GM23338 (cell line): ENCODE data around the gene LSM3. TPM values are rescaled to one million over a fixed set of nuclear protein-coding genes. Genes with fewer than 3 reads are reported as not detected.

Experiments
- ATAC-seq: fragments of 200-7000 bp; cut with Tn5 transposase; 3 replicates; pipeline ENCODE4 v1.9.1; 2020
- DNase-seq: peaks from one replicate; pipeline ENCODE4 v3.0.0-alpha.2; 2015; ENCODE audit warnings: low spot score
- H2AFZ ChIP-seq: fragments of 200-600 bp; sonication (generic); 2 replicates; pipeline ENCODE4 v1.8.0; 2016; ENCODE audit warnings: antibody characterized with exemption, mild to moderate bottlenecking, moderate library complexity
- H3F3A ChIP-seq: fragments of 200-600 bp; sonication (generic); replicated peaks from 2 replicates; pipeline ENCODE4 v1.8.0; 2017; ENCODE audit warnings: antibody characterized with exemption, mixed run types, low read depth
- H3K27ac ChIP-seq: fragments of 200-600 bp; sonication (generic); 2 replicates; pipeline ENCODE4 v1.6.1; 2016; ENCODE audit warnings: low read depth
- H3K27me3 ChIP-seq: fragments of 200-600 bp; sonication (generic); 2 replicates; pipeline ENCODE4 v1.8.0; 2016; ENCODE audit warnings: mild to moderate bottlenecking, mixed run types, moderate library complexity; ENCODE audit not compliant: insufficient read depth
- H3K36me3 ChIP-seq: fragments of 200-600 bp; sonication (generic); 2 replicates; pipeline ENCODE4 v1.8.0; 2016; ENCODE audit warnings: mild to moderate bottlenecking; ENCODE audit not compliant: insufficient read depth
- H3K4me1 ChIP-seq: fragments of 200-600 bp; sonication (generic); 2 replicates; pipeline ENCODE4 v1.8.0; 2016; ENCODE audit warnings: mild to moderate bottlenecking, moderate library complexity; ENCODE audit not compliant: insufficient read depth
- H3K4me2 ChIP-seq: fragments of 200-600 bp; sonication (generic); 2 replicates; pipeline ENCODE4 v1.7.1; 2017; ENCODE audit warnings: mixed run types
- H3K4me3 ChIP-seq: fragments of 200-600 bp; sonication (generic); 2 replicates; pipeline ENCODE4 v1.6.1; 2016; ENCODE audit warnings: mixed run types
- H3K79me2 ChIP-seq: fragments of 200-600 bp; sonication (generic); replicated peaks from 2 replicates; pipeline ENCODE4 v1.8.0; 2017; ENCODE audit warnings: mild to moderate bottlenecking; ENCODE audit not compliant: insufficient read depth
- H3K9me2 ChIP-seq: fragments of 200-600 bp; sonication (generic); 2 replicates; pipeline ENCODE4 v1.8.0; 2017; ENCODE audit not compliant: insufficient read depth
- H4K20me1 ChIP-seq: fragments of 200-600 bp; sonication (generic); replicated peaks from 2 replicates; pipeline ENCODE4 v1.8.0; 2017; ENCODE audit warnings: mild to moderate bottlenecking; ENCODE audit not compliant: insufficient read depth
- H3K27ac Mint-ChIP-seq: 2 replicates; pipeline ENCODE4 v1.8.0; 2020; ENCODE audit warnings: inconsistent platforms, mild to moderate bottlenecking, moderate library complexity, mixed read lengths
- H3K27me3 Mint-ChIP-seq: 3 replicates; pipeline ENCODE4 v1.8.0; 2022; ENCODE audit warnings: low read depth, mild to moderate bottlenecking, moderate library complexity, mixed read lengths, inconsistent platforms; ENCODE audit not compliant: insufficient read depth, poor library complexity
- H3K36me3 Mint-ChIP-seq: 3 replicates; pipeline ENCODE4 v1.8.0; 2021; ENCODE audit warnings: low read depth, mild to moderate bottlenecking, inconsistent platforms, moderate library complexity, mixed read lengths
- H3K4me1 Mint-ChIP-seq: 3 replicates; pipeline ENCODE4 v1.8.0; 2020; ENCODE audit warnings: mild to moderate bottlenecking, inconsistent platforms, mixed read lengths
- H3K4me3 Mint-ChIP-seq: 3 replicates; pipeline ENCODE4 v1.8.0; 2021; ENCODE audit warnings: moderate library complexity, mild to moderate bottlenecking, inconsistent platforms, mixed read lengths
- H3K9me3 Mint-ChIP-seq: 3 replicates; pipeline ENCODE4 v1.8.0; 2020; ENCODE audit warnings: moderate library complexity, mild to moderate bottlenecking, inconsistent platforms, mixed read lengths
- CREB1 ChIP-seq: fragments of 250-450 bp; sonication (Bioruptor Pico); IDR thresholded peaks from 2 replicates; pipeline ENCODE4 v1.5.0; 2020; ENCODE audit warnings: low read depth, mild to moderate bottlenecking, moderate library complexity
- CTCF ChIP-seq, 2 experiments: fragments of 200-600 bp in 1 of 2; sonication (generic) in 1 of 2; conservative IDR thresholded peaks; 2 replicates each; pipeline versions ENCODE4 v1.5.1 to v1.6.1; 2016 to 2017; ENCODE audit warnings: antibody characterized with exemption in 2 of 2, low read depth in 2 of 2, mild to moderate bottlenecking in 2 of 2, moderate library complexity in 1 of 2
- ETS1 ChIP-seq: IDR thresholded peaks from 2 replicates; pipeline ENCODE4 v1.6.1; 2016; ENCODE audit warnings: antibody characterized with exemption
- EZH2 ChIP-seq: fragments of 200-600 bp; sonication (generic); IDR thresholded peaks from one replicate; pipeline ENCODE4 v1.8.0; 2017; ENCODE audit warnings: antibody characterized with exemption, mild to moderate bottlenecking, low read depth; ENCODE audit not compliant: unreplicated experiment
- EZH2phosphoT487 ChIP-seq: fragments of 200-600 bp; sonication (generic); IDR thresholded peaks from one replicate; pipeline ENCODE4 v1.8.1; 2018; ENCODE audit warnings: antibody characterized with exemption; ENCODE audit not compliant: unreplicated experiment
- JUNB ChIP-seq: IDR thresholded peaks from one replicate; pipeline ENCODE4 v1.6.1; 2016; ENCODE audit warnings: antibody characterized with exemption; ENCODE audit not compliant: unreplicated experiment
- NANOG ChIP-seq: IDR thresholded peaks from 2 replicates; pipeline ENCODE4 v1.6.1; 2016; ENCODE audit warnings: antibody characterized with exemption, borderline replicate concordance
- POLR2AphosphoS5 ChIP-seq: IDR thresholded peaks from 2 replicates; pipeline ENCODE4 v1.6.1; 2016; ENCODE audit warnings: antibody characterized with exemption, low read depth
- REST ChIP-seq: IDR thresholded peaks from one replicate; pipeline ENCODE4 v1.6.1; 2018; ENCODE audit warnings: antibody characterized with exemption; ENCODE audit not compliant: unreplicated experiment
- ZNF114 ChIP-seq: fragments of 250-450 bp; sonication (Bioruptor Pico); IDR thresholded peaks from 2 replicates; pipeline ENCODE4 v1.5.0; 2020; ENCODE audit warnings: mild to moderate bottlenecking, moderate library complexity
- ZNF331 ChIP-seq: fragments of 250-450 bp; sonication (Bioruptor Pico); IDR thresholded peaks from 2 replicates; pipeline ENCODE4 v1.5.0; 2020; ENCODE audit warnings: low read depth, mild to moderate bottlenecking, moderate library complexity
- ZNF462 ChIP-seq: fragments of 250-450 bp; sonication (Bioruptor Pico); IDR thresholded peaks from 2 replicates; pipeline ENCODE4 v1.5.0; 2020; ENCODE audit warnings: mild to moderate bottlenecking, moderate library complexity
- polyA plus RNA-seq: library from polyadenylated mRNA; unstranded; fragments of >200 nt; fragmentation: Nextera tagmentation; extraction: Ambion mirVana; gene quantifications from 2 replicates; pipeline ENCODE4 v1.2.1, GENCODE V29; 2016
- total RNA-seq: library from RNA; depleted of rRNA; stranded (reverse); fragments of >200 nt; shearing (Covaris generic); gene quantifications from 2 replicates; pipeline ENCODE4 v1.2.3, GENCODE V29; 2014

The LSM3 gene
- total and polyA plus RNA-seq, 2 experiments from 2014 or later = 20.1 to 71.5 TPM

- TF ChIP-seq ZNF462 (CRISPR knock-in tag) = no peak
Measured at GRCh38 chr3:14239940-14240339, 61.3 kb downstream of the LSM3 start (continued).

GRCh38 chr3:14240366-14240765 is 61.7 kb downstream of the LSM3 start:
- H3K27ac Mint-ChIP-seq = no peak overlapping the region
- Histone ChIP-seq H3K9me2 (0 out of 2 replicates have a peak, but pooled peaks cover 3% of the 10 kb centered on the region), H3K79me2 (no peaks in the 10 kb centered on the region), H3F3A (no peaks in the 10 kb centered on the region), H3K4me1 (no peaks in the 10 kb centered on the region), H2AFZ (no peak overlapping the region), H3K27ac (no peak overlapping the region), H4K20me1 (no peaks in the 10 kb centered on the region), H3K27me3 (no peaks in the 10 kb centered on the region), H3K36me3 (no peaks in the 10 kb centered on the region), H3K4me3 (no peak overlapping the region), H3K4me2 (no peak overlapping the region)
- no peaks in the 10 kb centered on the region for H3K36me3 Mint-ChIP-seq
- DNase-seq = no peak
- no peaks in the 10 kb centered on the region for H3K4me1 Mint-ChIP-seq
- H3K4me3 Mint-ChIP-seq = no peak overlapping the region
- H3K27me3 Mint-ChIP-seq = peaks cover 3% of the 10 kb centered on the region
- no peaks in the 10 kb centered on the region for H3K9me3 Mint-ChIP-seq
- ATAC-seq = no peak
- TF ChIP-seq EZH2 (no peak), REST (no peak), EZH2phosphoT487 (no peak), NANOG (no peak), POLR2AphosphoS5 (no peak), ZNF114 (CRISPR knock-in tag) (no peak), ZNF331 (no peak), JUNB (no peak), ETS1 (no peak), CREB1 (no peak), CTCF (conservative IDR thresholded peaks at IDR 0.05; ENCODE audit: low read depth in 2 of 2) (no peak)
